Heart right ventricle (tissue), 16 donors: ENCODE data around the gene GANAB. TPM values are rescaled to one million over a fixed set of nuclear protein-coding genes. Genes with fewer than 3 reads are reported as not detected.

ENCODE experiments used
- ATAC-seq, 8 donors: fragments of 200-7000 bp; cut with Tn5 transposase; one replicate each; pipeline ENCODE4 v1.9.1; 2020; ENCODE audit warnings: mild to moderate bottlenecking in 8 of 8, moderate library complexity in 8 of 8, moderate number of reproducible peaks in 1 of 8
- DNase-seq, 2 donors: peaks; one replicate each; pipeline ENCODE4 v3.0.0-alpha.2; 2020
- H3K27ac ChIP-seq, 10 donors: fragments of 200-600 bp; sonication (generic) in 2 of 10; one replicate each; pipeline versions ENCODE4 v1.5.0 to v1.8.0; 2020 to 2022; ENCODE audit warnings: mild to moderate bottlenecking in 3 of 10
- H3K27me3 ChIP-seq, 7 donors: fragments of 200-600 bp; one replicate each; pipeline ENCODE4 v1.8.0; 2021 to 2022; ENCODE audit warnings: mild to moderate bottlenecking in 2 of 7
- H3K36me3 ChIP-seq, 9 donors: fragments of 200-600 bp; sonication (generic) in 1 of 9; one replicate each; pipeline versions ENCODE4 v1.5.0 to v1.8.0; 2020 to 2022; ENCODE audit warnings: mild to moderate bottlenecking in 2 of 9
- H3K4me1 ChIP-seq, 9 donors: fragments of 200-600 bp; sonication (generic) in 1 of 9; one replicate each; pipeline versions ENCODE4 v1.5.0 to v1.8.0; 2020 to 2022; ENCODE audit warnings: mild to moderate bottlenecking in 4 of 9
- H3K4me3 ChIP-seq, 10 donors: fragments of 200-600 bp; sonication (generic) in 2 of 10; one replicate each; pipeline versions ENCODE4 v1.5.0 to v1.8.0; 2020 to 2022; ENCODE audit warnings: mild to moderate bottlenecking in 7 of 10, moderate library complexity in 2 of 10
- H3K9me3 ChIP-seq, 11 donors: fragments of 200-600 bp in 10 of 11; sonication (generic) in 2 of 11; one replicate each; pipeline versions ENCODE4 v1.5.0 to v1.8.0; 2013 to 2022; ENCODE audit warnings: mild to moderate bottlenecking in 2 of 11, control low read depth in 1 of 11, moderate library complexity in 1 of 11
- CTCF ChIP-seq, 9 donors: fragments of 200-600 bp; sonication (generic) in 2 of 9; IDR thresholded peaks; one replicate each; pipeline versions ENCODE4 v1.5.0 to v1.8.0; 2021 to 2022; ENCODE audit warnings: antibody characterized with exemption in 9 of 9, mild to moderate bottlenecking in 5 of 9, moderate library complexity in 1 of 9
- WGBS, 2 donors: extraction: QIAGEN DNeasy Blood & Tissue Kit; methylation state at CpG; one replicate each; pipeline ENCODE4 v1.1.7; 2013; ENCODE audit warnings: inconsistent platforms in 1 of 2; 5-methylcytosine and 5-hydroxymethylcytosine counted together
- intact Hi-C, 10 donors: fragments of 100-400 bp; cut with DNase I; formaldehyde crosslinking; loops; one replicate each; pipeline versions ENCODE4 v1.11.1 to v1.14.2; 2022
- polyA plus RNA-seq, 2 donors: library from polyadenylated mRNA; stranded (reverse); fragments of 200-250 nt; gene quantifications; one replicate each; pipeline ENCODE4 v1.2.3, GENCODE V29; 2013
- total RNA-seq, 10 donors: library from RNA; stranded (reverse); fragmentation: NEBNext Ultra II Directional in 3 of 10; extraction: Animal tissue kit (Norgen Biotek cat#: 25700) in 3 of 10; gene quantifications; one replicate each; pipeline versions ENCODE4 v1.2.1 to v1.2.4, GENCODE V29; 2021 to 2023
- donor health status: Arrhythmogenic right ventricular cardiomyopathy.
- donor health status: ischemic (EF 13 %, LVEDD 7.1; RV severe dilation, severe dysfunction).
- donor health status: healthy with polysubstance abuse.
- donor health status: DM: no; HTN: yes; CAD: no.
- donor health status: DM: no; HTN: no; CAD: no.
- donor health status: ischemic (EF 25% LVEDD 6.9; RV normal size, moderate dysfunction).
- donor health status: ischemic (EF 25% LVEDD 5.7; RV mildly dilated, moderate dysfunction).
- donor health status: healthy.
- donor health status: DM: yes; HTN: yes; CAD: no.
- donor health status: Ischemic cardiomyopathy.
- donor health status: ischemic (EF 35%, LVEDD 5.7; RV mildly dilated, moderate dysfunction).
- donor health status: nonischemic (EF 11% LVEDD 7.7; RV severe dilation, severe dysfunction).
- donor health status: DM: yes; HTN: yes; CAD: no.
- donor health status: PGD.
- donor health status: ischemic (EF 29% LVEDD 5.4; RV normal size, mild dysfunction).
- donor health status: nonischemic (EF 23%, LVEDD 6.1; RV moderate dilation, normal function).

Gene GANAB
- total and polyA plus RNA-seq, 12 donors = 53.2 to 148 (median 92.3) TPM

GRCh38 chr11:62646825-62647608 lies 604 bp upstream of the GANAB start:
- H3K4me3 ChIP-seq = peak overlapping the region in 7 of 10 donors; percentile 87 to 100 (median 96)
- H3K36me3 ChIP-seq = peaks cover 0 to 63% (median 27%) of the 10 kb centered on the region in 9 donors
- 62% methylated on average over 32 of the region's 32 CpGs for WGBS, 2 donors
- H3K4me1 ChIP-seq = peaks cover 12 to 36% (median 33%) of the 10 kb centered on the region in 9 donors
- DNase-seq = no peak
- H3K27ac ChIP-seq = peak overlapping the region in 6 of 10 donors; percentile 6 to 98 (median 69)
- ATAC-seq = peak in 3 of 8 donors; percentile 0 to 21 (median 1)
- intact Hi-C loops = loop anchor here in 2 of 10 donors (2.0 kb wide), 1 partner anchor 24 kb away; no protein-coding TSS in a partner anchor
- no peaks in the 10 kb centered on the region for H3K27me3 ChIP-seq
- H3K9me3 ChIP-seq = no peaks in the 10 kb centered on the region
- TF ChIP-seq CTCF (IDR thresholded peaks at IDR 0.05) = no peak

- no peak for DNase-seq
- Histone ChIP-seq H3K4me1 (peaks cover 12 to 35% (median 25%) of the 10 kb centered on the region in 9 donors), H3K27me3 (no peaks in the 10 kb centered on the region), H3K9me3 (no peaks in the 10 kb centered on the region), H3K36me3 (peaks cover 0 to 60% (median 27%) of the 10 kb centered on the region in 9 donors), H3K27ac (peak overlapping the region in 9 of 10 donors; percentile 93 to 98 (median 97)), H3K4me3 (peak overlapping the region; percentile 65 to 100 (median 96))
- ATAC-seq = no peak
- TF ChIP-seq CTCF (IDR thresholded peaks at IDR 0.05) = no peak
- intact Hi-C loops = no loop called here
- WGBS, 2 donors = 12 to 13% methylated on average over 11 of the region's 11 CpGs
Measured at GRCh38 chr11:62645671-62645945, 805 bp downstream of the GANAB start.

GRCh38 chr11:62644220-62644619 lies 2.2 kb downstream of the GANAB start:
- intact Hi-C loops = no loop called here
- 88 to 90% methylated on average over 8 of the region's 8 CpGs for WGBS, 2 donors
- DNase-seq (no peak), ATAC-seq (no peak)
- Histone ChIP-seq H3K27ac (no peak overlapping the region), H3K36me3 (peaks cover 0 to 56% (median 21%) of the 10 kb centered on the region in 9 donors), H3K27me3 (no peaks in the 10 kb centered on the region), H3K4me3 (no peak overlapping the region), H3K4me1 (peaks cover 12 to 35% (median 25%) of the 10 kb centered on the region in 9 donors), H3K9me3 (no peaks in the 10 kb centered on the region)
- no peak for TF ChIP-seq CTCF (IDR thresholded peaks at IDR 0.05)

GRCh38 chr11:62632492-62632891 lies 13.9 kb downstream of the GANAB start:
- Histone ChIP-seq H3K27me3 (no peaks in the 10 kb centered on the region), H3K4me3 (no peak overlapping the region), H3K4me1 (no peaks in the 10 kb centered on the region), H3K36me3 (peaks cover 10 to 100% (median 76%) of the 10 kb centered on the region in 9 donors), H3K9me3 (no peaks in the 10 kb centered on the region), H3K27ac (no peak overlapping the region)
- intact Hi-C loops = no loop called here
- DNase-seq = no peak
- ATAC-seq = peak in 1 of 8 donors; percentile 48
- no peak for TF ChIP-seq CTCF (IDR thresholded peaks at IDR 0.05)
- WGBS, 2 donors = 60 to 73% methylated on average over 6 of the region's 6 CpGs
